GM18498 (cell line): Measurements from ENCODE around the gene IL6ST.
"Not testable (repeated sequence)": the region's sequence is repeated elsewhere in the genome, so short reads cannot be mapped to it uniquely, and the experiment has no call there.

Experiments used
- ATAC-seq: cut with Tn5 transposase; IDR thresholded peaks from one replicate; pipeline ENCODE4 v1.9.1; 2021; ENCODE audit warnings: mild to moderate bottlenecking, moderate library complexity; ENCODE audit not compliant: unreplicated experiment

Gene IL6ST

DNA sequence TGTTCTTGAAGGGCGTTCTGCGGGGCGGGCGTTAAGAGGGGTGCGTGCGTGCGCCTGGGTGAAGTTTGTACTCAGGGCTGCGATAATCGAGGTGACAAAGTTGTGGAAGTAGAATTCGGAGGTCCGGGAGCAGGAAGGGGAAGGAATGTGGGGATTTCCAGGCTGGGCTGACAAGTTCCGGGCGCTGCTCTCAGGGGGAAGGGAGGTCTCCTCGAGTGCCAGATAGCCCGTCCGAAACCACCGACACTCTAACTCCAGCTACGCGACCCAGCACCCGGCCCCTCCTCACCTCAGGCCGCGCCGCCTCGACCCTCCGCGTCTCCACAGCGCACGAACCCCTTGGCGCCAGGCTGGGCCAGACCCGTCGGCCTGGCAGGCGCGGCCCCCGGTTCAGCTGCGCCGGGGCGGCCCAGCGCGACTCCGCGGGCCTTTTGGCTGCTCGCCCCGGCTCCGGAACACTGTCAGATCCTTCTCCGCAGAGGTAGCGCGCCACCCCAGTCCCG is at the start of gene IL6ST:
Gene IL6ST, minus strand, starts transcription at position 469 of the 503 bp plus-strand sequence. CDS start 18,685 bp downstream, outside the sequence.
- ATAC-seq: peak; percentile 44

DNA sequence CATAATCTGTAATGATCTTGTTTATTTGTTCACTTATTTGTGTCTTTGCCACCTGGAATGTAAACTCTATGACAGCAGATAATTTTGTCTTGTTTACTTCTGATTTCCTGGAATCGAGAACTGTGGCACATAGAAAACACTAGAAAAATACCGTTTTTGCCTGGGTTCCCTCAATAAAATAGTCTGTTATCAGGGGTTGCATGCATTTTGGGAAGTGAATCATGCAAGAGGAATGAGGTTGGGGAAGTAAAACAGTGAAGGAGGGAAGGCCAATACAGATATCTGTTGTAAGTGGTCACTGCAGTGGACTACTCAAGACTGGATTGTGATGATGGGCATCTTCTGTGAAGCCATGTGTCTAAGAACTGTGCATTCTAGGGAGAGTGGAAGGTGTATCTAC is 45.2 kb upstream of the IL6ST start:
- ATAC-seq: no peak

DNA sequence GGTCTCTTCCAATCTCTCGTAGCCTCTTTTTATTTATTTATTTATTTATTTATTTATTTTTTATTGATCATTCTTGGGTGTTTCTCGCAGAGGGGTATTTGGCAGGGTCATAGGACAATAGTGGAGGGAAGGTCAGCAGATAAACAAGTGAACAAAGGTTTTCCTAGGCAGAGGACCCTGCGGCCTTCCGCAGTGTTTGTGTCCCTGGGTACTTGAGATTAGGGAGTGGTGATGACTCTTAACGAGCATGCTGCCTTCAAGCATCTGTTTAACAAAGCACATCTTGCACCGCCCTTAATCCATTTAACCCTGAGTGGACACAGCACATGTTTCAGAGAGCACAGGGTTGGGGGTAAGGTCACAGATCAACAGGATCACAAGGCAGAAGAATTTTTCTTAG is 43.4 kb upstream of the IL6ST start:
- ATAC-seq: not testable (repeated sequence)

DNA sequence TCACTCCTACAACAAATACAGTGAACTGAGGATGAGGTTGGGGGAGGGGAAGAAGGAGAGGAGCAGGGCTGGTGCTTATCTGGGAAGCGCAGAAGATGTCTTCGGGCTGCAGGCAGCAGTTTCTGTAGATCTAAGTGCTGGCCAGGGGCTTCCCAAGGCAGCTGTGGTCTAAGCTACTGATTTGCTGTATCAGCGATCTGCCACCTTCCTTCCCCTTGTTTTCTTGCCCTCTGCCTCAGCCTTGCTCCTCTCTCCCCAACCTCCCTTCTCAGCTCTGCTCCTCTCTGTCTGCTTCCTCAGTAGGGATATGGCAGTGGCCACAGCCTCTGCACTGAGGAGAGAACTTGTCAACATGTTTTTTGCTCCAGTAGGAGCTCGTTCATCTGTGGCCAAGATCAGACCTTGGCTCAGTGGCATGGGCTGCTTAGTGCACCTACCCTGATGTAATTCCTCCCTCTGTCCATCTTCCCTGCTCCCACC is 42.8 kb upstream of the IL6ST start:
- no peak for ATAC-seq

DNA sequence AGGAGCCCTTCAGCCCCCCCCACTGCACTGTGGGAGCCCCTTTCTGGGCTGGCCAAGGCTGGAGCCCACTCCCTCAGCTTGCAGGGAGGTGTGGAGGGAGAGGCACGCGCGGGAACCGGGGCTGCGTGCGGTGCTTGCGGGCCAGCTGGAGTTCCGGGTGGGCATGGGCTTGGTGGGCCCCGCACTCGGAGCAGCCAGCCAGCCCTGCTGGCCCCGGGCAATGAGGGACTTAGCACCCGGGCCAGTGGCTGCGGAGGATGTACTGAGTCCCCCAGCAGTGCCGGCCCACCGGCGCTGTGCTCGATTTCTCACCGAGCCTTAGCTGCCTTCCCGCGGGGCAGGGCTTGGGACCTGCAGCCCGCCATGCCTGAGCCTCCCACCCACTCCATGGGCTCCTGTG is 40.6 kb upstream of the IL6ST start:
- ATAC-seq: not testable (repeated sequence)

DNA sequence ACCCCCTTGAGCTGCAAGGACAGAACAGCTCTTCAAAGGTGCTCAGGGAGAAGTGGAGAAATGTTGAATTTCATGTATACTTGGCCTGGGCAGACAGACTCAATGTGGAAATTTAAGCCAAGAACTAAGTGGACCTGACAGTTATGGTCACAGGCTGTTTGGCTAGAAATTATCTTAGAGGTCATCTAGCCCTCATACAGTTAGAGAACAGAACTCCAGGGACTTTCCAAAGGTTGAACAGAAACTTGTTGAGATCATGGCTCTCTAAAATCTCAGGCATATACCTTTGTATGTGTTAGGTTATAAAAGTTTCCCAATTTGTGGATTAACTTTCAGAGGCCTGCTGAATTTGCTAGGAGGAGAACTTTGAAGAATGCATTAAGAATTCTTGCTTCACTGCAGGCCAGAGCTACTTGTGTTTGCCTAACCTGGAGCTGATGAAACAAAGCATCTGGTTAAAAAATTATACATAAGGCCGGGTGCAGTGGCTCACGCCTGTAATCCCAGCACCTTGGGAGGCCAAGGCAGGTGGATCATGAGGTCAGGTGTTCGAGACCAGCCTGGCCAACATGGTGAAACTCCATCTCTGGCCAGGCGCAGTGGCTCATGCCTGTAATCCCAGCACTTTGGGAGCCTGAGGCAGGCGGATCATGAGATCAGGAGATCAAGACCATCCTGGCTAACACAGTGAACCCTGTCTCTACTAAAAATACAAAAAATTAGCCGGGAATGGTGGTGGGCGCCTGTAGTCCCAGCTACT is 35.3 kb upstream of the IL6ST start:
- ATAC-seq: not testable (repeated sequence)

DNA sequence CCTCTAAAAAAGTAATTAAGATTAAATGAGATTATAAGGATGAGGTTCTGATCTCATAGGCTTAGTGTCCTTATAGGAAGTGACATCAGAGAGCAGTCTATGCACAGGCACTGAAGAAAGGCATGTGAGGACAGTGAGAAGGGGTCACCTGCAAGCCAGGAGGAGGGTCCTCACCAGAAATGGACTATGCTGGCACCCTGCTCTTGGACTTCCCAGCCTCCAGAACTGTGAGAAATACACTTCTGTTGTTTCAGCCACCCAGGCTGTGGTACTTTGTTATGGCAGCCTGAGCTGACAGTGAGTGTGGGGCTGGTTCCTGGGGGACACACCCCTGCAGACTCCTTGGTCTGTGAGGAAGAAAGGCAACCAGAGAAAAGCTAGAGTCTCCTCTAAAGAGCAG is 34.7 kb upstream of the IL6ST start:
- no peak for ATAC-seq

DNA sequence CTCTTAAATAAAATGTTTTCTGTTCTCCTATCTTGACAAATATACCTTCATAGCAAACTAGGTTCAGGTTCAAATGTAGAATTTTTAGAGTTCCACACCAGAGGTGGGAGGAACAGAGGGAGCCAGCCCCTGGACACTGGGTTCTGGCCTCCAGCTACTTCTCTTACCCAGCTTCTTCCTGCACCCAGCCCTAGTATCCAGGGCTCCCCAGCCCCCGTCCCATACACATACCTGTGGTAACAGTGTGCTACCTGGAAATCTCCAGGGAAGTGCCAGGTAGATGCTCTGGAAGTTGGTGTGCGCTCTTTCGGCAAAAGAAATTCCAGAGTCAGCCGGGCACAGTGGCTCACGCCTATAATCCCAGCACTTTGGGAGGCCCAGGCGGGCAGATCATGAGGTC is 33.9 kb upstream of the IL6ST start:
- no peak for ATAC-seq

DNA sequence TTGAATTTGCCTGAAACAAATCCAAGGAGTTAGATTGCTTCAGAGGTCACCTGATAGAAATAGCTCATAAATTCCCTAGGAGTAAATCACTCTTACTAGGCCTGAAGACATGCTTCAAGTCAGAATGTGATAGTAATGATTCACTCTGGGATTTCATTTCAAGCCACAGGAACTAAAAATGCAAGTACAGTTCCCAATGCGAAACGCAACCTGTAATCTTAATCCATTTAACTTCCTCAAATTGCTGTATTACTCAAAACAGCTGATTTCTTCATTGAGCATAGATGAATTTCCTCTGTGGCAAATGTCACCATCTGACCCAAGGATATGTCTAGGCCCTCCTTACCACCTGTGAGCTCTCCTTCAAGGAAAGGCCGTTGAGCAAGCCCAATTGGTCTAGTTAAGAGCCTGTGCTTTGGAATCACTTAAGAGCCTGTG is 32.1 kb upstream of the IL6ST start:
- ATAC-seq: peak; percentile 76

DNA sequence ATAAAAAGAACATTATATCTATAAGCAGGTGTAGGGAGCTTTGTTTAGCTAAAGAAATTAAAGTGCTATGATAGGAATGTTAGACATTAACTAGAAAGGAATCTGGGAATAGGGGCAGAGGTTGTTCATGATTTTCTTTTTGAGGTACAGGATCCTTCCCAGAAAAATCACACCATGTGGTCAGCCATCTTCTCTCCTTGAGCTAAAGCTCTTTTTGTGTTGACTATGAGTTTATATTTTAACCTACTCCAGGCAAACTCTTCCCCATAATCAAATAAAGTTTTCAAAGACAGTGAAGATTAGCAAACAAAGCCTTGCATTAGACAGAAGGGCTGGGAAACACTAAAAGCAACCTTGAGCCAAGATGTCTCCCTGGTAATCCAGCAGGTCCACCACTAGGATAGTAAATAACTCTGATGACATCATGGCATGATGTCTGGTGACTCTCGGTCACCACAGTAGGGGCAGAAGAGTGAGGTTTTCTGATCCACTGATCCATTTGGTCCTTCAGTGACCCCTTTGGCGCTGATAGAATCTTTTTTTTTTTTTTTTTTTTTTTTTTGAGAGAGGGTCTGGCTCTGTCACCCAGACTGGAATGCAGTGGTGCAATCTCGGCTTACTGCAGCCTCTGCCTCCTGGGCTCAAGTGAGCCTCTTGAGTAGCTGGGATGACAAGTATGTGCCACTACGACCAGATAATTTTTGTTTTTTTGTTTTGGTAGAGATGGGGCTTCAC is 30.6 kb upstream of the IL6ST start:
- ATAC-seq: no peak

DNA sequence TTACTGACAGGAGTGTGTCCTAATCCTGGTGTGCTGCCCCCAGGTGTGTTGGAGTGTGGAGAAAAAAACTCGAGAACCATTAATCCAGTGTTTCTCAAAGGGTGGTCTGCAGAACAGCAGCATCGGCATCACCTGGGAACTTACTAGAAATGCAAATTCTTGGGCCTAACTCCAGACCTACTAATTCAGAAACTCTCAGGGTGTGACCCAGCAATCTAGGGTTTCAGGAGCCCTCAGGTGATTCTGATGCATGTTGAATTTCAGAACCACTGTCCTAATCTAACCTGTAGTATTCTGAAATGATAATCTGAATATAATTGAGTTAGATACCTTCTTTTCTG is 30.0 kb upstream of the IL6ST start:
- no peak for ATAC-seq

DNA sequence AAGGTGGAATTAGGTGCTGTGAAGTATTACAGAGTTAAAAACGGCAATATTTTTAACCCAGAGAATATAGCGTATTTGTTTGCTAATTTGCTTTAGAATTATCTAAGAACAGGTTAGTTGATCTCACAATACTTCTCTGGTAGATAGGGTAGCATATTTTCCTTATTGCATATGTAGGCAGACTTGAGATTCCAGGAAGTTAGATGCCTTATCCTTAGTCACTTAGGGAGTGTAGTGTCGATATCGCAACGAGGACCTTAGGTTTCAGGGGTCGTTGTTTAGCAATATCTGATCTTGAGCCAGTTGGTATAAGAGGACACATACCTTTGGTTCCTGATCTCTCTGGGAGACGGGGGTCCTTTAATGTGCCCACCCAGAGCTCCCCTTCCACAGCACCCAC is 28.5 kb upstream of the IL6ST start:
- no peak for ATAC-seq

DNA sequence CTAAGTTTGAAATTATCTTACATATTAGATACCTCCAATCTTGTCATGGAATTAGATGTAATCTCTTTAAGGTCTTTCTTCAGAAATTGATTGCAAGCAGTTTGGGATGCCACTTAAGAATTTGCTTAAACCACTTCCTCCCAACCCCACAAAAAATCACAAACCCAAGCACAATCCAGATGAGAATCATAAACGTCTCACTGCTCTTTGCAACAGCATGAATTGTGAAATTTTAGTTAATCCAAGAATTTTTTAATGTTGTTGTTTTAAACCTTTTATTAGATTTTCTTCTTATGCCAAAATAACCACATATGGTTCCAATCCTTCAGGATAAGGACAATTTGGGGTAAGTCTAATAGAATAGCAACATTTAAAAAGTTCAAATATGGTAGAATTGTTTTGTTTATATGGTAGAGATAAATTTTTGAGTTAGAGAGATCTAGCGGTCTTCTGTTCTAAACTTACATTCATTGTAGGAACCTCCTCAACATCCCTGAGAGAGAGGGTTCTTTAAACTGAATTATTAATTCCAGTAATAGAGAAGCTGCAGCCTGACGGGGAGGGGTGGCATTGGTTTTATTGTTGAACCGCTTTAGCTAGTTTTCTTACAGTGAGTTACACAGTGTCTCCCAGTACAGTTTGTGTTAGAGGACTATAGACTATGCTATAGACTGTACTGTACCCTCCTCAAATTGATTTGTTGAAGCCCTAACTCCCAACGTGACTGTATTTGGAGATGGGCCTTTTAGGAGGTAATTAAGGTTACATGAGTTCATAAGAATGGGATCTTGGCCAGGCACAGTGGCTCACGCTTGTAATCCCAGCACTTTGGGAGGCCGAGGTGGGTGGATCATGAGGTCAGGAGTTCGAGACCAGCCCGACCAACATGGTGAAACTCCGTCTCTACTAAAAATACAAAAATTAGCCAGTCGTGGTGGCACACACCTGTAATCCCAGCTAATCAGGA is 24.8 kb upstream of the IL6ST start:
- no peak for ATAC-seq

DNA sequence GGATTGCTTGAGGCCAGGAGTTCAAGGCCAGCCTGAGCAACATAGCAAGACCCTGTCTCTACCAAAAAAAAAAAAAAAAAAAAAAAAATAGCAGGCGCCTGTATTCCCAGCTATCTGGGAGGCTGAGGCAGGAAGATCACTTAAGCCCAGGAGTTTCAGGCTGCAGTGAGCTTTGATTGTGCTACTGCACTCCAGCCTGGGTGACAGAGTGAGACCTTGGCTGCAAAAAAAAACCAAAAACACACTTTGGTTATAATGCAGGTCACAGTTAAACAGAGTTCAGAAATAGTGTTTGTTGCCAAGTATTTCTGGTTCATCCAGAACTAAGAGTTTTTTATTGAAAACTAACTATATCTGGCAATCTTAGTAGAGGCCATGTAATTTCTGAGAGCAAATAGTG is 24.1 kb upstream of the IL6ST start:
- no peak for ATAC-seq

DNA sequence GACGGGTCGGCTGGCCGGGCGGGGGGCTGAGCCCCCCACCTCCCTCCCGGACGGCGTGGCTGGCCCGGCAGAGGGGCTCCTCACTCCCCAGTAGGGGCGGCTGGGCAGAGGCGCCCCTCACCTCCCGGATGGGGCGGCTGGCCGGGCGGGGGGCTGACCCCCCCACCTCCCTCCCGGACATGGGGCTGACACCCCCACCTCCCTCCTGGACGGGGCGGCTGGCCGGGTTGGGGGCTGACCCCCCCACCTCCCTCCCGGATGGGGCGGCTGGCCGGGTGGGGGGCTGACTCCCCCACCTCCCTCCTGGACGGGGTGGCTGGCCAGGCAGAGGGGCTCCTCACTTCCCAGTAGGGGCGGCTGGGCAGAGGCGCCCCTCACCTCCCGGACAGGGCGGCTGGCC is 19.9 kb upstream of the IL6ST start:
- ATAC-seq: not testable (repeated sequence)

DNA sequence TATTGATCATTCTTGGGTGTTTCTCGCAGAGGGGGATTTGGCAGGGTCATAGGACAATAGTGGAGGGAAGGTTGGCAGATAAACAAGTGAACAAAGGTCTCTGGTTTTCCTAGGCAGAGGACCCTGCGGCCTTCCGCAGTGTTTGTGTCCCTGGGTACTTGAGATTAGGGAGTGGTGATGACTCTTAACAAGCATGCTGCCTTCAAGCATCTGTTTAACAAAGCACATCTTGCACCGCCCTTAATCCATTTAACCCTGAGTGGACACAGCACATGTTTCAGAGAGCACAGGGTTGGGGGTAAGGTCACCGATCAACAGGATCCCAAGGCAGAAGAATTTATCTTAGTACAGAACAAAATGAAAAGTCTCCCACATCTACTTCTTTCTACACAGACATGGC is 19.2 kb upstream of the IL6ST start:
- not testable (repeated sequence) for ATAC-seq

DNA sequence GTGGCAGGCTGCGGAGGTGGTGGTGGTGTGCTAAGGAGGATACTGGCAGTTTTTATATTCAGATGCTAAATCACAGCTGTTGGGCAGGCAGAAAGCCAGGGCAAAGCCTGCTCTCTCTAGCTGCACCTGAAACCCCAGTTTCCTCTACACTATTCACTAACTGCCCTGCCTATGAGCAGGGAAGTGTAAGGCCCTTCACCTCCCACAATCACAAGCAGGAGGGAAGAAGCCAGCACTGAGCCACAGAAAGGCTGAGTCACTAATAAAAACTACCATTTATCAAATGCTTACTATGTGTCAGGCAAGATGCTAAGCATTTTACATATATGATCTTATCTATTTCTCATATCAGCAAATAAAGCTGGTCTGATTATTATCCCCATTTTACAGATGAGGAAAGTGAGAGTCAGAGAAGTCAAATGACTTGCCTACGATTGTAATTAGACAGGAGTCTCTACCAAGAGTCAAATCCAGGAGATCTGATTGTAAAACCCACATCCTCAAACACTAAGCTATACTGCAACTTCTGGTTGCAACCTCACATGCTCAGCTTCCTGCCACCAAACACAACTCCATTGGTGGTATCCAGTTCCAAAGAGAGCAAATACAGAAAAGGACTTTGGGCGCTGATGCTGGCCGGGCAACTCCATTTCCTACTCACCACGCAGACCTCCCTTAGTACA is 17.7 kb upstream of the IL6ST start:
- peak; percentile 92 for ATAC-seq

DNA sequence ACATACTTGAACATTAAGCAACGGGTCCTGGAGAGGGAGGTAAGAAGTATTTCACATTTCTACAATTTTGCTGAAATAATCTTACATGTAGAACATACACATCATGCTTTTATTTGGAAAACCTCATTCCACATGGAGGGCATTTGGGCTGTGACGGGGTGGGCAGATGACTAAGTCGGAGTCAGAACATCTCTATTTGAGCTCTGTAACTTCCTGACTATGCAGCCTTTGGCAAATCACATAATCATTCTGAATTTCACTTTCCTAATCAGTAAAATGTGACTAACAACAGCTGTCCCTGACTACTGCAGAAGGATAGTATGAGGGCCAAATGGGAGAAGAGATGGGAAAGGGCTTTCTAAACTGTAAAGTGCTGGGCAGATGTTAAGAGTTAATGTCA is 17.1 kb upstream of the IL6ST start:
- ATAC-seq: peak; percentile 42

DNA sequence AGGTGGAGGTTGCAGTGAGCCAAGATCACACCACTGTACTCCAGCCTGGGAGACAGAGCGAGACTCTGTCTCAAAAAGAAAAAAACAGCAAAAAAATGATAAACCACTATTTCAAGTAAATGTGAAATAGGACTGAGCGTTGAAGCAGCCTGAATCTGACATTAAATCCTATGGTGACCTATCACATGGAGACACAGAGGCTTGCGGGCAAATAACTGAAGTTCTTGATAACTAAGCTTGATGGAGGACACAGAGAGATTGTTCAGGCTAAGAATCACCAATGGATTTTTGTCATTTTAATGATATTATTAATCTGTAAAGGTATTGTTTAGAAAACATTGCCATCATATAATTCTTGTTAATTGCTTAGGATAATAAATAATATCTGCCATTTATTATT is 15.7 kb upstream of the IL6ST start:
- no peak for ATAC-seq

DNA sequence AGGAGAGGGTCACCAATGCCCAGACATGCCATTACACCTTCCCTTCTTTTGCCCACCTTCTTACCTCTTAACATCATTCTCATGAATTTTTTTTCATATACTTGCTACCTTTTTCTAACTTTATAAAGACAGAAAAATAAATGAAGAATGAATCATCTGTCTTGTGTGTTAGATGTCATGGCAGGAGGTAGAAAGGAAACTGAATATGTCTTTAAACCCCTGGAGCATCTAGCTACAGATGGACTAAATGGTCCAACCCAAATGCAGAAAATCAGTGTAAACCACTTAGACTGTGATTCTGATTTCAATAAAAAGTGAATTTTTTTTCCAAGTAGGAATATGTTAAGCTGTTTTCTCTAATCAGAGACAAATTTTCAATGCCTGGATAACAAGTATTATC is 11.8 kb upstream of the IL6ST start:
- ATAC-seq: no peak
